ENCODE measurements around the gene AOPEP.

The AOPEP gene

DNA sequence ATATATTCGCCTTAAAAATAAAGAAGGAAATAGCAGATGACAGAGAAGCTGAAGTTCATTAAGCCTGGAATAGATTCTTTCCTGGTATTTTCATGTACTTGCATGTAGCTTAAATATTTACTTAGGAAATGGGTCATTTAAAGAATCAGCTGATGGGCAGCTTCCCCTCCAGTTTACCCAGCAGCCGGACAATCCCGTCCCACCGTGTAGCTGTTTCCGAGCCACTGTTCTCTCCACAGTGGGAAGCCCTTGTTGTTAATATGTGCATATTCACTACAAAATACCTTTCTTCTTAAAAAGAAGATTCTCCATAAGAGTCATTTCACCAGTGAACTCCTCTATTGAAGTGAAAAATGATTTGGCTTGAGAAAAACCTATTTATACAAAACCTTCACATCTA is 404.0 kb downstream of the AOPEP start:
- no peak for DNase-seq

DNA sequence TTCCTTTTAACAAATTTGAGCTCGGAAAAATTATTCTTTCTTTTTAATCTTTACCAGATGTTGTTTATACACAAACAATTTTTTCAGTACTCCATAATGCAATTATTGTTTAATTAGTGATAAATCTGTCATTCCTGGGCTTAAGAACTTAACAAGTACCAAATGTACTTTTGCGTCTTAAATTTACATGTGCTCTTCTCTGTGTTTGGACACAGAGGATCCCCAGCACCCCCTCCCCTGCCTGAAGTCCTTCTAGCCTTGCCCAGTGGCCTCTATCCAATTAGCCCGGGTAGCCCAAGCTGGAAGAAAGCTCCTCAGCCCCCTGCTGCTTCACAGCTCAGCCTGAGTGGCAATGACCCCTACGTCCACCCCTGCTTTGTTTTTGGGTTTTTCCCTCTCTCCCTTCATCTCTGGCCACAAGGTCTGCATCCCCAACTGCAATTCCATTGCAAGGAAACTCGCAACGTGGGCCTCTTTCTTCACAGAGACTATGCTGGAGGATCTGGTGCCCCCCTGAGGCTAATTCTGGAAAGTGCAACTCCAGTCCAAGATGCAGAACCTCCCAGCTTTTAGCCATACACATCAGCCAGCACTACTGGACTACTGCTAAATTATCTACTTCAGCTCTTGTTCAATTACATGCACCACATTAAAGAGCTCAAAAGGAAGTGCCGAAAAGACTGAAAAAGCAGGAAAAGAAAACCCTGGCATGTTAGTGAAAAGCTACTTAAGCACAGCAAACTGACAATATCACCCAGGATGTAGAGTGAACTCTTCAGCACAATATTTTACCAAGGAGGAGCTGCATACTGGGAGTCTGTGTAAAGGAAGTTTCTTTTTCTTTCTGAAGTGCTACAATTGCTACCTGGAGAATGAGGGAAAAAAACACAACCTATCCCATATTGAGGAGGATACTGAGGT is 404.8 kb downstream of the AOPEP start:
- DNase-seq, result peak; percentile 76

DNA sequence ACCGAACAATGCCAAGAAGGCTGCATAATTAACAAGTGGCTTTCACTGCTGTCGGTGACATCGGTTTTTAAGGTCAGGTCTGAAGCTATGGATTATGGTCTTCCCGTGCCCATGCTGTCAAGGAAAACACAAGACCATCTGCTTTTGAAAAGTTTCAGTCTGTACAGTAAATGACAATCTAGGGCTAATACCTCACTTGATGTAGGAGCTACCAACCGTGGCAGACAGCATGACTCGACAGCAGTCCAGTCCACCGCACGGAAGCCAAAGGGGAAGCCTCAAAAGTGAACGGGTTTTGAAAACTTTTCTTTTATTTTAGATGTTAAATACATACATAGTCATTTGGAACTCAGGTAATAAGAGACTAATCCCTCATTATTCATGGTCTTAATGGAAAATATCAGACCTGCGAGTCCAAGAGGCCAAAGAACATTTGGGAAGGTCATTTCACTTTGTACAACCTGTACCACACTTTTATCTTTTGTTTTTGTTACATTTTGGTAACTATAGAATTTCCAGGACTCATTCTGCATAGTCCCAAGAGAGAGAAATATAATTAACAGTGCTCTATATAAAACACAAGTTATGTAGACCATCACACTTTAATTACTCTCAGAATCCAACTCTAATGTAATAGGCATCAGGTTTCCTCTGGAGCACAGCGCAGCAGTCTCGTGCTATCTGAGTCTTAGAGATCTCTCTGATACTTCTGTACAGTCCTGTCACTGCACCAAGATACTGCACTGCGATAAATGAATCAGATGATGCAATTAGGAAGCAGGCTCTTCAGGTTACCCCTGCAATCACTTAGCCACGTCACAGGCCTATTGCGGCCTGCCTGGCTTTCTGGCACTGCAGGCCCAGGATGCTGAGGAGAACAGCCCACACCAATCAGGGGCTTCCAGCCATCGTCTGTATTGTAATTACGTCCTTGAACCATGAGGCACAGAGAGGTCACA is 406.1 kb downstream of the AOPEP start:
- no peak for DNase-seq

DNA sequence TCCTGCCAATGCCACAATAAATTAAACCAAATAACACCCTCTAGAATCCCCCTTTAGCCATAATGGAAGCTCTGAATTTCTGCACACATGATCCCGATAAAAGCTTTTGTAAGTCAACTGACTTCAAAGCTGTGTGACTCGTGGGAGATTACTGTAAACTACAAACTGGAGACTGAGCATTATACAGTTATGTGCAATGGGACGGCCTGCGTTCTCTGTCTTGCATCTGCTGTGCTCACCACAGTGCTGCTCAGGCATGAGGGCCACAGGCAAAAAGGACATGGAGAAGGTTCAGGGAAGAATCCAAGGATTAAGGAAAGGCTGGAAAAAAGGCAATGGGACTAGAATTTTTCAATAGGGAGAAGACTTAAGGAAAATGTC is 406.8 kb downstream of the AOPEP start:
- no peak for DNase-seq

DNA sequence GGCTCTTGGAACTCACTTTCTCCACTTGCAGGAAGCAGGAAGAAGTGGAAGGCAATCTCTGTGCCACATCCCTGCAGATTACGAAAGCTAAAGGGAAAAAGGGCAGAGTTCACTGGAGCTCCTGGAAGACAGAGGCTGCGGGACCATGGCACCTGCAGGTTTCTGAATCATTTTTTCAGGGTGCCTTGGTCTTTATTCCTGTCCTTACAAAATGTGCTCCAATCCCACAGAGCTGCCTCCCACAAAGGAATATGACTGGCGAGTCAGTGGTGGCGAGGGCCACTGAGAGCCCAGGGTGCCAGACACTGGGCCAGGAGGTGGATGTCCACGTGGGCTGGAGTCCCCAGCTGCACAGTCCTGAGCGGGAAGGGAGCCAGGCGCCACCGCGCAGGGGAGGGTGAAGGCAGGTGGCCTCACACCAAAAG is 408.0 kb downstream of the AOPEP start:
- no peak for DNase-seq

DNA sequence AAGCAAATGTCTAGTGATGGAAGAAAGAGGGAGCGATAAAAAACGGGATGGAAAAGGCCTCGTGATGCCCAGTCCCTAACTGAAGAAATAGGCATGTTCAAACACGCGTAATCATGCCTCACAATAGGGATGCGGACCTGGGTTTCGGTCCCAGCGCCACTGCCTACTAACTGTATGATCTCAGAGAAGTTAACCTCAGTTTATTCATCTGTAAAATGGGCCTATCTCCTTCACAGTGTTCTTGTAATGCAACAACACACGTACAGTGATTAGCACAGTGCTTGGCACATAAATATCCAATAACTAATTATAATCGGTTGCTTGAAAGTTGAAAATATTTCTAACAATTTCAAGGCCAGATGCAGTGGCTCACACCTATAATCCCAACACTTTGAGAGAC is 409.3 kb downstream of the AOPEP start:
- DNase-seq, result no peak
